ENCODE data around the gene PHETA1. TPM values are rescaled to one million over a fixed set of nuclear protein-coding genes. Genes with fewer than 3 reads are reported as not detected.

PHETA1 gene
- total and polyA plus RNA-seq, 2 of the 13 experiments (the other 11 are each of a cell fraction or from before 2014, with no cell fraction given): 11.3 to 20.8 TPM

DNA sequence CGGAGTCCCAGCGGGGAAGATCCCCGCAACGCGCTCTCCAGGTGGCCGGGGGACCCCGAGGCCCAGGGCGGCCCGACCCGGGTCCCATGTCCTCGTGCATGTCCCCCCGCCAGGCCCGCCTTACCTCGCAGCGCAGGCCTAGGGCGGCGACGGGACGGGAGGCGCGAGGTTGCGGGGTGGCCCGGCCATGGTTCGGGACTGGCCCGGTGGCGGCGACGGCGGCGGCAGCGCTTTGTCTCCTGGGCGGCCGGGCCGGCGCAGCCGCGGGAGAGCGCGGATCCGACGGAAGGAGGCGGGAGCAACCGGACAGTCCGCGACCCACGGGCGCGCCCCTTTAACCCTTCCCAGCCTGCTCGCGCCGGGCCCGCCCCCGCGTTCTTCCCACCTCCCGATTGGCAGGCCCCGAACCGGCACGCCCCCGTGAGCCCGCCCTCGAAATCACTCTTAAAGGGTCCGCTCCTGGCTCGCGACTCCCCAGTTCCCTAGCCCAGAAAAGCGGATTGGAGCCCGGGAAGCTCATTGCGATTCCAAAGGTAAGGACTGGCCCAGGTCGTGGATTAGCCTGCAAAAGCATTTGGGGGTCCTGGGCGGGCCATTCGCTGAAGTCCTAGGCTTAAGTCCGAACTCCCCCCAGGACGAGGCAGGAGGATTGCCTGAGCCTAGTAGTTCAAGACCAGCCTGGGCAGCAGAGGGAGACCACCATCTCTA lies at the start of gene PHETA1 (continued):
- TF ChIP-seq, protein P1, sequence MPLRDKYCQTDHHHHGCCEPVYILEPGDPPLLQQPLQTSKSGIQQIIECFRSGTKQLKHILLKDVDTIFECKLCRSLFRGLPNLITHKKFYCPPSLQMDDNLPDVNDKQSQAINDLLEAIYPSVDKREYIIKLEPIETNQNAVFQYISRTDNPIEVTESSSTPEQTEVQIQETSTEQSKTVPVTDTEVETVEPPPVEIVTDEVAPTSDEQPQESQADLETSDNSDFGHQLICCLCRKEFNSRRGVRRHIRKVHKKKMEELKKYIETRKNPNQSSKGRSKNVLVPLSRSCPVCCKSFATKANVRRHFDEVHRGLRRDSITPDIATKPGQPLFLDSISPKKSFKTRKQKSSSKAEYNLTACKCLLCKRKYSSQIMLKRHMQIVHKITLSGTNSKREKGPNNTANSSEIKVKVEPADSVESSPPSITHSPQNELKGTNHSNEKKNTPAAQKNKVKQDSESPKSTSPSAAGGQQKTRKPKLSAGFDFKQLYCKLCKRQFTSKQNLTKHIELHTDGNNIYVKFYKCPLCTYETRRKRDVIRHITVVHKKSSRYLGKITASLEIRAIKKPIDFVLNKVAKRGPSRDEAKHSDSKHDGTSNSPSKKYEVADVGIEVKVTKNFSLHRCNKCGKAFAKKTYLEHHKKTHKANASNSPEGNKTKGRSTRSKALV (CRISPR knock-in tag; IDR thresholded peaks at IDR 0.05): no peak
- no peak for TF ChIP-seq MAFF (IDR thresholded peaks at IDR 0.05; ENCODE audit: low read depth, low read length)
- no peak; the same call in 1 of the 2 replicates for TF ChIP-seq ZNF816 (CRISPR knock-in tag; IDR thresholded peaks at IDR 0.05; ENCODE audit: borderline replicate concordance)
- peak; percentile 18; the same call in 1 of the 2 replicates for TF ChIP-seq FOXA3 (CRISPR knock-in tag; IDR thresholded peaks at IDR 0.05)
- TF ChIP-seq, protein P2, sequence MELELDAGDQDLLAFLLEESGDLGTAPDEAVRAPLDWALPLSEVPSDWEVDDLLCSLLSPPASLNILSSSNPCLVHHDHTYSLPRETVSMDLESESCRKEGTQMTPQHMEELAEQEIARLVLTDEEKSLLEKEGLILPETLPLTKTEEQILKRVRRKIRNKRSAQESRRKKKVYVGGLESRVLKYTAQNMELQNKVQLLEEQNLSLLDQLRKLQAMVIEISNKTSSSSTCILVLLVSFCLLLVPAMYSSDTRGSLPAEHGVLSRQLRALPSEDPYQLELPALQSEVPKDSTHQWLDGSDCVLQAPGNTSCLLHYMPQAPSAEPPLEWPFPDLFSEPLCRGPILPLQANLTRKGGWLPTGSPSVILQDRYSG (CRISPR knock-in tag; IDR thresholded peaks at IDR 0.05): no peak; the same call in 1 of the 2 replicates
- no peak for TF ChIP-seq TSC22D2 (CRISPR knock-in tag; IDR thresholded peaks at IDR 0.05; ENCODE audit: borderline replicate concordance)
- TF ChIP-seq ETV5 (CRISPR knock-in tag; IDR thresholded peaks at IDR 0.05; ENCODE audit: borderline replicate concordance): peak; percentile 17; the same call in 1 of the 2 replicates
- no peak for TF ChIP-seq RCOR2 (CRISPR knock-in tag; IDR thresholded peaks at IDR 0.05)
- TF ChIP-seq, protein P3, sequence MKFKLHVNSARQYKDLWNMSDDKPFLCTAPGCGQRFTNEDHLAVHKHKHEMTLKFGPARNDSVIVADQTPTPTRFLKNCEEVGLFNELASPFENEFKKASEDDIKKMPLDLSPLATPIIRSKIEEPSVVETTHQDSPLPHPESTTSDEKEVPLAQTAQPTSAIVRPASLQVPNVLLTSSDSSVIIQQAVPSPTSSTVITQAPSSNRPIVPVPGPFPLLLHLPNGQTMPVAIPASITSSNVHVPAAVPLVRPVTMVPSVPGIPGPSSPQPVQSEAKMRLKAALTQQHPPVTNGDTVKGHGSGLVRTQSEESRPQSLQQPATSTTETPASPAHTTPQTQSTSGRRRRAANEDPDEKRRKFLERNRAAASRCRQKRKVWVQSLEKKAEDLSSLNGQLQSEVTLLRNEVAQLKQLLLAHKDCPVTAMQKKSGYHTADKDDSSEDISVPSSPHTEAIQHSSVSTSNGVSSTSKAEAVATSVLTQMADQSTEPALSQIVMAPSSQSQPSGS (CRISPR knock-in tag; IDR thresholded peaks at IDR 0.05): no peak
- TF ChIP-seq, protein P4, sequence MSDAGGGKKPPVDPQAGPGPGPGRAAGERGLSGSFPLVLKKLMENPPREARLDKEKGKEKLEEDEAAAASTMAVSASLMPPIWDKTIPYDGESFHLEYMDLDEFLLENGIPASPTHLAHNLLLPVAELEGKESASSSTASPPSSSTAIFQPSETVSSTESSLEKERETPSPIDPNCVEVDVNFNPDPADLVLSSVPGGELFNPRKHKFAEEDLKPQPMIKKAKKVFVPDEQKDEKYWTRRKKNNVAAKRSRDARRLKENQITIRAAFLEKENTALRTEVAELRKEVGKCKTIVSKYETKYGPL (CRISPR knock-in tag; IDR thresholded peaks at IDR 0.05): no peak
- no peak for TF ChIP-seq ZBTB21 (CRISPR knock-in tag; IDR thresholded peaks at IDR 0.05)
- TF ChIP-seq HNRNPLL (IDR thresholded peaks at IDR 0.05; ENCODE audit: low read depth, low read length, poor library complexity, severe bottlenecking): peak; percentile 70
- TF ChIP-seq POLR2G (IDR thresholded peaks at IDR 0.05; ENCODE audit: low read depth, low read length): peak; percentile 60
- TF ChIP-seq RAD21 (CRISPR knock-in tag; IDR thresholded peaks at IDR 0.05): peak; percentile 40; the same call in 1 of the 2 replicates
- TF ChIP-seq MYC (CRISPR knock-in tag; IDR thresholded peaks at IDR 0.05; ENCODE audit: borderline replicate concordance): 0 out of 2 replicates have a peak, but pooled peaks have one; percentile 22
- TF ChIP-seq, protein P5, sequence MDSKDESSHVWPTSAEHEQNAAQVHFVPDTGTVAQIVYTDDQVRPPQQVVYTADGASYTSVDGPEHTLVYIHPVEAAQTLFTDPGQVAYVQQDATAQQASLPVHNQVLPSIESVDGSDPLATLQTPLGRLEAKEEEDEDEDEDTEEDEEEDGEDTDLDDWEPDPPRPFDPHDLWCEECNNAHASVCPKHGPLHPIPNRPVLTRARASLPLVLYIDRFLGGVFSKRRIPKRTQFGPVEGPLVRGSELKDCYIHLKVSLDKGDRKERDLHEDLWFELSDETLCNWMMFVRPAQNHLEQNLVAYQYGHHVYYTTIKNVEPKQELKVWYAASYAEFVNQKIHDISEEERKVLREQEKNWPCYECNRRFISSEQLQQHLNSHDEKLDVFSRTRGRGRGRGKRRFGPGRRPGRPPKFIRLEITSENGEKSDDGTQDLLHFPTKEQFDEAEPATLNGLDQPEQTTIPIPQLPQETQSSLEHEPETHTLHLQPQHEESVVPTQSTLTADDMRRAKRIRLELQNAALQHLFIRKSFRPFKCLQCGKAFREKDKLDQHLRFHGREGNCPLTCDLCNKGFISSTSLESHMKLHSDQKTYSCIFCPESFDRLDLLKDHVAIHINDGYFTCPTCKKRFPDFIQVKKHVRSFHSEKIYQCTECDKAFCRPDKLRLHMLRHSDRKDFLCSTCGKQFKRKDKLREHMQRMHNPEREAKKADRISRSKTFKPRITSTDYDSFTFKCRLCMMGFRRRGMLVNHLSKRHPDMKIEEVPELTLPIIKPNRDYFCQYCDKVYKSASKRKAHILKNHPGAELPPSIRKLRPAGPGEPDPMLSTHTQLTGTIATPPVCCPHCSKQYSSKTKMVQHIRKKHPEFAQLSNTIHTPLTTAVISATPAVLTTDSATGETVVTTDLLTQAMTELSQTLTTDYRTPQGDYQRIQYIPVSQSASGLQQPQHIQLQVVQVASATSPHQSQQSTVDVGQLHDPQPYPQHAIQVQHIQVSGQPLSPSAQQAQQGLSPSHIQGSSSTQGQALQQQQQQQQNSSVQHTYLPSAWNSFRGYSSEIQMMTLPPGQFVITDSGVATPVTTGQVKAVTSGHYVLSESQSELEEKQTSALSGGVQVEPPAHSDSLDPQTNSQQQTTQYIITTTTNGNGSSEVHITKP (CRISPR knock-in tag; IDR thresholded peaks at IDR 0.05; ENCODE audit: low read depth): no peak
- TF ChIP-seq BCL6 (CRISPR knock-in tag; IDR thresholded peaks at IDR 0.05): peak; percentile 71
- TF ChIP-seq ZNF652 (CRISPR knock-in tag; IDR thresholded peaks at IDR 0.05; ENCODE audit: borderline replicate concordance, low read depth): peak; percentile 98
- TF ChIP-seq CEBPG (CRISPR knock-in tag; IDR thresholded peaks at IDR 0.05): no peak
- no peak for TF ChIP-seq HMG20B (CRISPR knock-in tag; conservative IDR thresholded peaks at IDR 0.05)
- no peak for TF ChIP-seq ZNF780A (CRISPR knock-in tag; IDR thresholded peaks at IDR 0.05)
- no peak for TF ChIP-seq ATAD3A (CRISPR knock-in tag; IDR thresholded peaks at IDR 0.05)
